ENCODE measurements around the gene TBX19.
"Not testable (repeated sequence)": the region's sequence is repeated elsewhere in the genome, so short reads cannot be mapped to it uniquely, and the experiment has no call there.

Gene TBX19

GRCh38 chr1:168354335-168355269 is 73.9 kb downstream of the TBX19 start:
- not testable (repeated sequence) for DNase-seq (ENCODE audit: low read depth in 1 of 2, low spot score in 1 of 2)

GRCh38 chr1:168360151-168361021 is 79.7 kb downstream of the TBX19 start:
- no peak for DNase-seq (ENCODE audit: low read depth in 1 of 2, low spot score in 1 of 2)

- DNase-seq (ENCODE audit: low read depth in 1 of 2, low spot score in 1 of 2) = no peak
These were observed 80.6 kb downstream of the TBX19 start for GRCh38 chr1:168361252-168361651.

- peak in 1 of 2 donors; percentile 9 for DNase-seq (ENCODE audit: low read depth in 1 of 2, low spot score in 1 of 2)
These were observed 82.3 kb downstream of the TBX19 start for GRCh38 chr1:168362991-168363390.
